HEK293 (cell line): ENCODE data around the gene CCDC24.

Experiments used
- CTCF ChIA-PET: fragments of 350-600 bp; formaldehyde crosslinking; extraction: SDS; loops from one replicate; lab custom pipeline; 2021; ENCODE audit warnings: antibody characterized with exemption; lab: Yijun Ruan, JAX
- POLR2A ChIA-PET: fragments of 300-600 bp; formaldehyde crosslinking; extraction: SDS; loops from one replicate; lab custom pipeline; 2020; ENCODE audit warnings: antibody characterized with exemption, inconsistent platforms; lab: Yijun Ruan, JAX
- H3K27ac ChIP-seq: fragments of 200-500 bp; sonication (Bioruptor generic); 2 replicates; pipeline ENCODE4 v1.5.1; 2014; ENCODE audit warnings: low read depth, low read length, control low read depth, inconsistent platforms; ENCODE audit errors: extremely low read depth
- H3K36me3 ChIP-seq, 2 experiments: fragments of 200-500 bp in 1 of 2; sonication (Bioruptor generic) in 1 of 2; 1 replicate in 1 of 2; 2 replicates in 1 of 2; pipeline ENCODE4 v1.5.1; 2014 to 2017; ENCODE audit warnings: inconsistent platforms in 2 of 2, low read length in 2 of 2; ENCODE audit not compliant: control insufficient read depth in 2 of 2, insufficient read depth in 1 of 2
- H3K4me1 ChIP-seq: fragments of 200-500 bp; sonication (Bioruptor generic); 2 replicates; pipeline ENCODE4 v1.5.1; 2014; ENCODE audit warnings: mild to moderate bottlenecking, low read length, inconsistent platforms; ENCODE audit not compliant: control insufficient read depth, insufficient read depth
- H3K4me3 ChIP-seq: 2 replicates; pipeline ENCODE4 v1.5.1; 2011; ENCODE audit warnings: low read depth, mild to moderate bottlenecking, control low read depth, low read length, moderate library complexity
- H3K9me3 ChIP-seq: fragments of 200-500 bp; sonication (Bioruptor generic); 2 replicates; pipeline ENCODE4 v1.5.1; 2014; ENCODE audit warnings: low read depth, low read length, inconsistent platforms; ENCODE audit not compliant: control insufficient read depth, insufficient read depth
- GFI1B ChIP-seq: fragments of 450-650 bp; formaldehyde crosslinking; IDR thresholded peaks from 2 replicates; pipeline ENCODE4 v1.5.1; 2016; ENCODE audit warnings: missing biosample characterization, missing genetic modification characterization
- HIC1 ChIP-seq: fragments of 450-650 bp; formaldehyde crosslinking; IDR thresholded peaks from 2 replicates; pipeline ENCODE4 v1.5.1; 2016; ENCODE audit warnings: missing biosample characterization, missing genetic modification characterization
- OVOL3 ChIP-seq: fragments of 450-650 bp; formaldehyde crosslinking; IDR thresholded peaks from 2 replicates; pipeline ENCODE4 v1.5.1; 2016; ENCODE audit warnings: missing biosample characterization, missing genetic modification characterization
- PBX3 ChIP-seq: sonication (generic); formaldehyde crosslinking; IDR thresholded peaks from 2 replicates; pipeline ENCODE4 v1.8.1; 2022; ENCODE audit warnings: mild to moderate bottlenecking, moderate library complexity, missing genetic modification reagents
- SCRT1 ChIP-seq: fragments of 450-650 bp; formaldehyde crosslinking; IDR thresholded peaks from 2 replicates; pipeline ENCODE4 v1.5.1; 2016; ENCODE audit warnings: missing biosample characterization, missing genetic modification characterization, borderline replicate concordance
- SETDB1 ChIP-seq: IDR thresholded peaks from one replicate; pipeline ENCODE4 v1.6.1; 2017; ENCODE audit warnings: mild to moderate bottlenecking, low read length, moderate library complexity, mixed read lengths; ENCODE audit not compliant: insufficient read length
- ZBTB7A ChIP-seq: fragments of 450-650 bp; formaldehyde crosslinking; IDR thresholded peaks from 2 replicates; pipeline ENCODE4 v1.5.1; 2016; ENCODE audit warnings: low read depth, missing biosample characterization, missing genetic modification characterization
- ZEB2 ChIP-seq: fragments of 450-650 bp; formaldehyde crosslinking; IDR thresholded peaks from 2 replicates; pipeline ENCODE4 v1.5.1; 2016; ENCODE audit warnings: missing biosample characterization, missing genetic modification characterization
- ZFP37 ChIP-seq: fragments of 450-650 bp; formaldehyde crosslinking; IDR thresholded peaks from 2 replicates; pipeline ENCODE4 v1.5.1; 2016; ENCODE audit warnings: missing biosample characterization, missing genetic modification characterization
- ZFP41 ChIP-seq: fragments of 450-650 bp; formaldehyde crosslinking; IDR thresholded peaks from 2 replicates; pipeline ENCODE4 v1.5.1; 2016; ENCODE audit warnings: missing biosample characterization, missing genetic modification characterization, borderline replicate concordance
- ZNF112 ChIP-seq: fragments of 450-650 bp; formaldehyde crosslinking; IDR thresholded peaks from 2 replicates; pipeline ENCODE4 v1.5.0; 2017; ENCODE audit warnings: missing biosample characterization, missing genetic modification characterization
- ZNF114 ChIP-seq: fragments of 450-650 bp; formaldehyde crosslinking; IDR thresholded peaks from 2 replicates; pipeline ENCODE4 v1.5.0; 2017; ENCODE audit warnings: missing biosample characterization, missing genetic modification characterization
- ZNF175 ChIP-seq: fragments of 450-650 bp; formaldehyde crosslinking; IDR thresholded peaks from 2 replicates; pipeline ENCODE4 v1.5.1; 2016; ENCODE audit warnings: missing biosample characterization, missing genetic modification characterization
- ZNF18 ChIP-seq: fragments of 450-650 bp; formaldehyde crosslinking; IDR thresholded peaks from 2 replicates; pipeline ENCODE4 v1.5.1; 2016; ENCODE audit warnings: missing biosample characterization, missing genetic modification characterization
- ZNF23 ChIP-seq: fragments of 450-650 bp; formaldehyde crosslinking; IDR thresholded peaks from 2 replicates; pipeline ENCODE4 v1.5.1; 2016; ENCODE audit warnings: missing biosample characterization, missing genetic modification characterization, borderline replicate concordance
- ZNF280C ChIP-seq: fragments of 450-650 bp; formaldehyde crosslinking; IDR thresholded peaks from 2 replicates; pipeline ENCODE4 v1.5.1; 2016; ENCODE audit warnings: missing biosample characterization, missing genetic modification characterization
- ZNF473 ChIP-seq: fragments of 450-650 bp; formaldehyde crosslinking; IDR thresholded peaks from 2 replicates; pipeline ENCODE4 v1.5.1; 2017; ENCODE audit warnings: missing biosample characterization, missing genetic modification characterization
- ZNF596 ChIP-seq: fragments of 450-650 bp; IDR thresholded peaks from 2 replicates; pipeline ENCODE4 v1.5.0; 2018; ENCODE audit warnings: missing biosample characterization, mild to moderate bottlenecking, missing genetic modification characterization, moderate library complexity
- ZNF645 ChIP-seq: fragments of 450-650 bp; formaldehyde crosslinking; IDR thresholded peaks from 2 replicates; pipeline ENCODE4; 2016; ENCODE audit warnings: missing biosample characterization, missing genetic modification characterization
- ZNF707 ChIP-seq: fragments of 450-650 bp; formaldehyde crosslinking; IDR thresholded peaks from 2 replicates; pipeline ENCODE4 v1.5.1; 2016; ENCODE audit warnings: missing biosample characterization, missing genetic modification characterization
- ZNF76 ChIP-seq: fragments of 450-650 bp; formaldehyde crosslinking; IDR thresholded peaks from 2 replicates; pipeline ENCODE4; 2016; ENCODE audit warnings: low read depth, missing biosample characterization, missing genetic modification characterization, borderline replicate concordance
- ZSCAN30 ChIP-seq: fragments of 450-650 bp; IDR thresholded peaks from 2 replicates; pipeline ENCODE4 v1.5.1; 2018; ENCODE audit warnings: missing biosample characterization, mild to moderate bottlenecking, missing genetic modification characterization, moderate library complexity

Gene CCDC24

GRCh38 chr1:43974443-43975248 lies 16.8 kb upstream of the CCDC24 start, which contains the start of gene ATP6V0B:
ATP6V0B (plus strand) TSS chr1:43974960; CDS start chr1:43975041, 81 bp downstream.
- H3K36me3 ChIP-seq = peaks cover 7 to 57% of the 10 kb centered on the region in 2 experiments; a peak in 2 of 3 replicates
- ChIA-PET POLR2A (interaction anchor here (0.6 to 3.6 kb wide), 16 partner anchors 10 to 1567 kb away, joined by 3 to 15 read pairs (median 4); partner anchors contain the start of genes CCDC24, DMAP1, IPO13 and KDM4A), CTCF (interaction anchor here (0.6 to 1.2 kb wide), 4 partner anchors 29 to 210 kb away, joined by 3 to 4 read pairs (median 4); no protein-coding TSS in a partner anchor)
- TF ChIP-seq ZEB2 (tag by site-specific recombination) (peak; percentile 95), ZNF280C (tag by site-specific recombination) (no peak), ZNF596 (tag by site-specific recombination) (no peak), ZNF18 (tag by site-specific recombination) (no peak), ZNF76 (tag by site-specific recombination) (peak; percentile 94), ZNF707 (no peak), ZNF23 (tag by site-specific recombination) (no peak), HIC1 (tag by site-specific recombination) (peak; percentile 41; the same call in 1 of the 2 replicates), ZSCAN30 (tag by site-specific recombination) (0 out of 2 replicates have a peak, but pooled peaks have one; percentile 5), ZNF175 (tag by site-specific recombination) (no peak), ZFP41 (tag by site-specific recombination) (no peak), ZNF473 (no peak), PBX3 (CRISPR knock-in tag) (no peak; the same call in 1 of the 2 replicates), OVOL3 (tag by site-specific recombination) (no peak), ZBTB7A (tag by site-specific recombination) (no peak), ZNF114 (no peak), GFI1B (no peak), ZNF112 (tag by site-specific recombination) (no peak), ZNF645 (tag by site-specific recombination) (no peak), SCRT1 (tag by site-specific recombination) (peak; percentile 60), ZFP37 (tag by site-specific recombination) (peak; percentile 60; the same call in 1 of the 2 replicates), SETDB1 (no peak)

More at GRCh38 chr1:43974443-43975248, 16.8 kb upstream of the CCDC24 start, which contains the start of gene ATP6V0B:
- Histone ChIP-seq H3K9me3 (no peaks in the 10 kb centered on the region), H3K4me3 (peak within 1 kb of the TSS; percentile 88), H3K27ac (peak within 1 kb of the TSS; percentile 70), H3K4me1 (no peaks in the 10 kb centered on the region)
